GM12878 (cell line): ENCODE results near the gene LRRC7. TPM values are rescaled to one million over a fixed set of nuclear protein-coding genes. Genes with fewer than 3 reads are reported as not detected.

Source experiments
- ATAC-seq: fragments of 200-7000 bp; cut with Tn5 transposase; 3 replicates; pipeline ENCODE4 v1.9.1; 2020; ENCODE audit warnings: mild to moderate bottlenecking, moderate library complexity
- BruUV-seq: library from RNA; stranded (reverse); fragments of 400-500 nt; replicated peaks from 2 replicates; lab custom pipeline; 2021; lab: Mats Ljungman, UMichigan
- CTCF ChIA-PET: fragments of 300-600 bp; sonication (Branson Sonifier 250); formaldehyde crosslinking; extraction: SDS; loops from one replicate; lab custom pipeline; 2021; ENCODE audit warnings: inconsistent platforms; lab: Yijun Ruan, JAX
- POLR2A ChIA-PET: fragments of 350-600 bp; formaldehyde crosslinking; extraction: SDS; loops from one replicate; lab custom pipeline; 2021; ENCODE audit warnings: inconsistent platforms; lab: Charles Lee
- RAD21 ChIA-PET: fragments of 300-600 bp; sonication (Branson Sonifier 250); formaldehyde crosslinking; loops from one replicate; lab custom pipeline; 2023; ENCODE audit warnings: antibody characterized with exemption; ENCODE audit not compliant: unreplicated experiment; lab: Charles Lee
- SMC1A ChIA-PET: fragments of 300-600 bp; sonication (Branson Sonifier 250); formaldehyde crosslinking; loops from one replicate; lab custom pipeline; 2023; ENCODE audit not compliant: unreplicated experiment, uncharacterized antibody; lab: Charles Lee
- DNase-seq: peaks from one replicate; pipeline ENCODE4 v3.0.0-alpha.2; 2011; ENCODE audit warnings: low read depth, low spot score
- FAIRE-seq: peaks from 3 replicates; lab custom pipeline; 2011; peaks lifted over from hg19 to GRCh38; lab: Jason Lieb, UNC
- H2AFZ ChIP-seq: 2 replicates; pipeline ENCODE4 v1.6.0; 2011; ENCODE audit warnings: low read depth, low read length, control low read depth; ENCODE audit not compliant: control insufficient read depth
- H3K27ac ChIP-seq: 2 replicates; pipeline ENCODE4 v1.5.1; 2011; ENCODE audit warnings: control low read depth; ENCODE audit not compliant: control insufficient read depth, insufficient read depth
- H3K27me3 ChIP-seq, 2 experiments: replicated peaks in 1 of 2; 2 replicates each; pipeline versions ENCODE4 v1.6.0 to v1.6.1; 2011; ENCODE audit warnings: low read length in 1 of 2; ENCODE audit not compliant: control insufficient read depth in 2 of 2, insufficient read depth in 2 of 2
- H3K36me3 ChIP-seq, 2 experiments: 2 replicates each; pipeline ENCODE4 v1.5.1; 2011; ENCODE audit warnings: low read length in 1 of 2; ENCODE audit not compliant: control insufficient read depth in 2 of 2, insufficient read depth in 2 of 2
- H3K4me1 ChIP-seq: 2 replicates; pipeline ENCODE4 v1.6.1; 2011; ENCODE audit warnings: mild to moderate bottlenecking, low read length, moderate library complexity, mixed read lengths; ENCODE audit not compliant: control insufficient read depth, insufficient read depth
- H3K4me2 ChIP-seq: 2 replicates; pipeline ENCODE4 v1.6.0; 2011; ENCODE audit warnings: control low read depth; ENCODE audit not compliant: control insufficient read depth, insufficient read depth
- H3K4me3 ChIP-seq: fragments of 200-600 bp; sonication (generic); 2 replicates; pipeline ENCODE4 v1.5.1; 2016
- H3K79me2 ChIP-seq: 2 replicates; pipeline ENCODE4 v1.6.0; 2011; ENCODE audit warnings: low read length; ENCODE audit not compliant: control insufficient read depth, insufficient read depth
- H3K9ac ChIP-seq: 2 replicates; pipeline ENCODE4 v1.8.0; 2011; ENCODE audit warnings: low read length, control low read depth, mixed read lengths; ENCODE audit not compliant: control insufficient read depth, insufficient read depth
- H3K9me3 ChIP-seq: replicated peaks from 3 replicates; pipeline ENCODE4 v1.5.1; 2011; ENCODE audit warnings: mild to moderate bottlenecking, low read length; ENCODE audit not compliant: control insufficient read depth, insufficient read depth
- H4K20me1 ChIP-seq: 2 replicates; pipeline ENCODE4 v1.6.0; 2011; ENCODE audit not compliant: control insufficient read depth, insufficient read depth
- CREM ChIP-seq: IDR thresholded peaks from 2 replicates; pipeline ENCODE4 v1.6.1; 2014; ENCODE audit warnings: antibody characterized with exemption, low read depth
- EED ChIP-seq: sonication (generic); IDR thresholded peaks from 2 replicates; pipeline ENCODE4 v1.6.1; 2016; ENCODE audit warnings: antibody characterized with exemption, low read depth
- LARP7 ChIP-seq: fragments of 450-650 bp; IDR thresholded peaks from 2 replicates; pipeline ENCODE4 v1.6.1; 2017; ENCODE audit warnings: mild to moderate bottlenecking
- RCOR1 ChIP-seq: conservative IDR thresholded peaks from 2 replicates; pipeline ENCODE4 v1.6.1; 2012; ENCODE audit warnings: low read depth, low read length, improper control_type of control experiment
- SMAD1 ChIP-seq: fragments of 450-650 bp; IDR thresholded peaks from 2 replicates; pipeline ENCODE4 v1.6.1; 2018; ENCODE audit warnings: mild to moderate bottlenecking, low read depth; ENCODE audit not compliant: partially characterized antibody
- SMARCA5 ChIP-seq: fragments of 450-650 bp; IDR thresholded peaks from 2 replicates; pipeline ENCODE4 v1.6.1; 2017; ENCODE audit warnings: mild to moderate bottlenecking
- TARDBP ChIP-seq: IDR thresholded peaks from 2 replicates; pipeline ENCODE4 v1.6.1; 2016; ENCODE audit warnings: borderline replicate concordance
- ZSCAN29 ChIP-seq: fragments of 450-650 bp; IDR thresholded peaks from 2 replicates; pipeline ENCODE4 v1.6.1; 2017; ENCODE audit warnings: mild to moderate bottlenecking, moderate library complexity
- WGBS: methylation state at CpG from one replicate; pipeline ENCODE4 v1.1.6; 2016; ENCODE audit warnings: low lambda C conversion rate; ENCODE audit not compliant: insufficient replicate concordance, insufficient coverage; ENCODE audit errors: missing lambda C conversion rate; 5-methylcytosine and 5-hydroxymethylcytosine counted together
- in situ Hi-C: fragments of 300-500 bp; cut with MboI; formaldehyde crosslinking; loops from 9 replicates; pipeline ENCODE4 v1.14.3; 2018; ENCODE audit warnings: mixed read lengths
- intact Hi-C: fragments of 100-400 bp; cut with micrococcal nuclease; formaldehyde crosslinking; loops from one replicate; pipeline ENCODE4 v1.14.2; 2022; ENCODE audit not compliant: unreplicated experiment
- polyA plus RNA-seq, 11 experiments: library from polyadenylated mRNA; depleted of rRNA in 4 of 11; unstranded in 6 of 11; stranded (reverse) in 5 of 11; fragments of >200 nt; fragmentation: Nextera tagmentation in 4 of 11; fragmentation: Illumina TruSeq in 1 of 11; extraction: Ambion mirVana in 4 of 11; extraction: Trizol in 1 of 11; gene quantifications; 1 replicate in 1 of 11; 2 replicates in 10 of 11; pipeline versions ENCODE4 v1.2.1 to v1.2.3, GENCODE V29; 2011 to 2016; ENCODE audit warnings: inconsistent platforms in 2 of 11, missing spikeins in 2 of 11, low read depth in 1 of 11
- total RNA-seq, 4 experiments: library from RNA; depleted of rRNA in 3 of 4; stranded (reverse); fragments of >200 nt in 3 of 4; fragmentation: Illumina TruSeq in 1 of 4; extraction: Trizol in 1 of 4; gene quantifications; 2 replicates each; pipeline versions ENCODE4 v1.2.1 to v1.2.3, GENCODE V29; 2013 to 2021

LRRC7 gene
- total and polyA plus RNA-seq, 10 of the 15 experiments (the other 5 are each of a cell fraction or from before 2014, with no cell fraction given): 0.05 to 1.4 (median 0.24) TPM; not detected in 5

- TF ChIP-seq EED (no peak), ZSCAN29 (no peak), SMAD1 (no peak), RCOR1 (no peak), LARP7 (no peak), CREM (no peak), TARDBP (no peak), SMARCA5 (no peak)
- TF ChIP-seq, all 136 proteins: peak for 0
- 0% methylated on average over 4 of the region's 4 CpGs for WGBS
These were observed 170.9 kb downstream of the LRRC7 start for GRCh38 chr1:69738458-69739250.

More at GRCh38 chr1:69738458-69739250, 170.9 kb downstream of the LRRC7 start:
- RAD21 ChIA-PET: interaction anchor here (0.8 to 2.8 kb wide), 3 partner anchors 1138 to 1622 kb away, joined by 3 to 15 read pairs (median 4); no protein-coding TSS in a partner anchor
- Histone ChIP-seq H3K9me3 (no peaks in the 10 kb centered on the region), H3K79me2 (no peaks in the 10 kb centered on the region), H3K4me3 (no peak overlapping the region), H3K9ac (no peak overlapping the region), H3K4me2 (no peak overlapping the region), H3K27me3 (no peaks in the 10 kb centered on the region), H4K20me1 (no peaks in the 10 kb centered on the region), H3K36me3 (no peaks in the 10 kb centered on the region), H3K27ac (no peak overlapping the region), H3K4me1 (no peaks in the 10 kb centered on the region), H2AFZ (no peak overlapping the region)
- no TSS peak for BruUV-seq
- DNase-seq (no peak), FAIRE-seq (no peak), ATAC-seq (no peak)
- intact Hi-C loops (loop anchor here (5.0 to 10.0 kb wide), 3 partner anchors 434 to 1621 kb away; no protein-coding TSS in a partner anchor), in situ Hi-C loops (loop anchor here (10.0 to 25.0 kb wide), 3 partner anchors 1126 to 1624 kb away; no protein-coding TSS in a partner anchor)
- POLR2A ChIA-PET: no interaction called here
- SMC1A ChIA-PET: interaction anchor here (0.7 to 1.6 kb wide), 6 partner anchors 14 to 1621 kb away, joined by 3 to 6 read pairs (median 4); no protein-coding TSS in a partner anchor
- CTCF ChIA-PET: interaction anchor here (0.8 to 4.1 kb wide), 17 partner anchors 11 to 1620 kb away, joined by 3 to 32 read pairs (median 5); no protein-coding TSS in a partner anchor
